Tibial artery (tissue), 4 donors: ENCODE measurements around the gene GPR137.

Source experiments
- DNase-seq, 2 donors: peaks; one replicate each; pipeline ENCODE4 v3.0.0-alpha.2; 2019
- H3K27ac ChIP-seq, 2 donors: fragments of 200-600 bp; sonication (generic) in 1 of 2; 1 replicate in 1 of 2; 2 replicates in 1 of 2; pipeline ENCODE4 v1.5.1; 2018 to 2019; ENCODE audit warnings: mild to moderate bottlenecking in 1 of 2
- H3K27me3 ChIP-seq, 2 donors: fragments of 200-600 bp; sonication (generic) in 1 of 2; one replicate each; pipeline versions ENCODE4 v1.5.1 to v1.6.0; 2016 to 2019
- H3K36me3 ChIP-seq, 3 donors: fragments of 200-600 bp; sonication (generic) in 2 of 3; one replicate each; pipeline ENCODE4 v1.5.1; 2016 to 2019; ENCODE audit warnings: mild to moderate bottlenecking in 2 of 3
- H3K4me1 ChIP-seq, 4 donors: fragments of 200-600 bp; sonication (generic) in 2 of 4; 1 replicate in 3 of 4; 2 replicates in 1 of 4; pipeline ENCODE4 v1.5.1; 2016 to 2019
- H3K4me3 ChIP-seq, 2 donors: fragments of 200-600 bp; sonication (generic) in 1 of 2; 1 replicate in 1 of 2; 2 replicates in 1 of 2; pipeline ENCODE4 v1.5.1; 2018 to 2019; ENCODE audit warnings: mild to moderate bottlenecking in 2 of 2
- H3K9me3 ChIP-seq, 3 donors: fragments of 200-600 bp; sonication (generic) in 1 of 3; one replicate each; pipeline ENCODE4 v1.5.1; 2016 to 2019
- CTCF ChIP-seq, 2 experiments: fragments of 200-600 bp in 1 of 2; fragments of 450-650 bp in 1 of 2; IDR thresholded peaks; one replicate each; pipeline ENCODE4 v1.5.1; 2017 to 2019; ENCODE audit warnings: antibody characterized with exemption in 2 of 2, mild to moderate bottlenecking in 1 of 2, moderate library complexity in 1 of 2
- intact Hi-C: fragments of 100-400 bp; cut with DNase I; formaldehyde crosslinking; loops from one replicate; pipeline ENCODE4 v1.15.0; 2023; ENCODE audit warnings: low total_unique reads

GPR137 gene

GRCh38 chr11:64247729-64248531 is 37.7 kb upstream of the GPR137 start:
- peaks cover 0 to 14% (median 0%) of the 10 kb centered on the region in 3 donors for H3K36me3 ChIP-seq
- intact Hi-C loops = no loop called here
- DNase-seq = no peak
- H3K4me1 ChIP-seq = peaks cover 0 to 61% (median 48%) of the 10 kb centered on the region in 4 donors
- no peaks in the 10 kb centered on the region for H3K9me3 ChIP-seq
- peak overlapping the region; percentile 62 to 79 for H3K4me3 ChIP-seq
- TF ChIP-seq CTCF (IDR thresholded peaks at IDR 0.05) = no peak
- H3K27me3 ChIP-seq = no peaks in the 10 kb centered on the region
- peak overlapping the region; percentile 87 for H3K27ac ChIP-seq

- Histone ChIP-seq H3K36me3 (peaks cover 0 to 7% (median 0%) of the 10 kb centered on the region in 3 donors), H3K4me3 (no peak overlapping the region), H3K27me3 (no peaks in the 10 kb centered on the region), H3K27ac (no peak overlapping the region), H3K9me3 (no peaks in the 10 kb centered on the region), H3K4me1 (peaks cover 0 to 61% (median 51%) of the 10 kb centered on the region in 4 donors)
- TF ChIP-seq CTCF (IDR thresholded peaks at IDR 0.05) = no peak
- intact Hi-C loops = no loop called here
- DNase-seq = no peak
Observed at GRCh38 chr11:64248578-64248977, 37.1 kb upstream of the GPR137 start.

GRCh38 chr11:64249038-64249437 is 36.6 kb upstream of the GPR137 start:
- Histone ChIP-seq H3K9me3 (no peaks in the 10 kb centered on the region), H3K4me1 (peaks cover 0 to 63% (median 52%) of the 10 kb centered on the region in 4 donors), H3K36me3 (peaks cover 0 to 3% (median 0%) of the 10 kb centered on the region in 3 donors), H3K27ac (no peak overlapping the region), H3K4me3 (no peak overlapping the region), H3K27me3 (no peaks in the 10 kb centered on the region)
- intact Hi-C loops = no loop called here
- no peak for TF ChIP-seq CTCF (IDR thresholded peaks at IDR 0.05)
- DNase-seq = no peak

GRCh38 chr11:64249563-64250414 is 35.9 kb upstream of the GPR137 start:
- Histone ChIP-seq H3K4me1 (peaks cover 0 to 57% (median 49%) of the 10 kb centered on the region in 4 donors), H3K36me3 (peaks cover 0 to 7% (median 5%) of the 10 kb centered on the region in 3 donors), H3K9me3 (no peaks in the 10 kb centered on the region), H3K4me3 (no peak overlapping the region), H3K27ac (no peak overlapping the region), H3K27me3 (no peaks in the 10 kb centered on the region)
- no peak for TF ChIP-seq CTCF (IDR thresholded peaks at IDR 0.05)
- DNase-seq = no peak
- intact Hi-C loops = no loop called here

GRCh38 chr11:64250415-64251015 is 35.1 kb upstream of the GPR137 start:
- Histone ChIP-seq H3K27me3 (no peaks in the 10 kb centered on the region), H3K4me1 (peaks cover 0 to 50% (median 42%) of the 10 kb centered on the region in 4 donors), H3K9me3 (no peaks in the 10 kb centered on the region), H3K4me3 (peak overlapping the region; percentile 81 to 96), H3K27ac (peak overlapping the region; percentile 82), H3K36me3 (peaks cover 0 to 15% (median 12%) of the 10 kb centered on the region in 3 donors)
- intact Hi-C loops = no loop called here
- no peak for DNase-seq
- TF ChIP-seq CTCF (IDR thresholded peaks at IDR 0.05) = no peak
